ENCODE results near the gene ZNF654. TPM values are rescaled to one million over a fixed set of nuclear protein-coding genes. Genes with fewer than 3 reads are reported as not detected.

Gene ZNF654
- total RNA-seq, 1 experiment from 2014 or later: 25.0 TPM

DNA sequence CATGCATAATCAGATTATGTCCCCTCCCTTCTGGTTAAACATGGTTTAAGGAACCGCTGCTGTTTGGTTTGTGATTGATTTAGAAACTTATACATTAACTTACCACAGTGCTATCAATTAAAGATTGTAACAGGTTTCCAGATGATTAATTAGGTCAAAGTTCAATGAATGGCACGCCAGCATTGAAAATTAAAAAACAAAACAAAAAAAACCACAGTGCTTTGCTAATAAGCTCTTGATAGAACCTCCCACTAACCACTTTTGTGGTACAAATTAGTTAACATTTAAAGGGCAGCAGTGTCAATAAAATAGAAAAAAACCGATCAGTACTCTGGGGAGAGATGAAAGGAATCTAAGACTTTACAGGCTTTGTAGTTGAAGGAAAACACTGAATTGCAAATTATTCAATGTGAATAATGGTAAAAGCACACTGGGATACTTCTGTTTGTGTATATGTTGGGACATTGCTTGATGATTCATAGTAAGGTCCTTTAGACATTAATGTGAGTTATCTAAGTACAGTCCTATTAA is 83.1 kb downstream of the ZNF654 start:
- Histone ChIP-seq H3K4me3 (ENCODE audit: low read depth, low read length, poor library complexity, severe bottlenecking) (no peak overlapping the region), H3K36me3 (ENCODE audit: insufficient read depth, low read length, poor library complexity, severe bottlenecking) (peaks cover 23% of the 10 kb centered on the region), H3K9me3 (ENCODE audit: low read depth, low read length, poor library complexity, severe bottlenecking) (no peaks in the 10 kb centered on the region), H3K27ac (ENCODE audit: low read depth, low read length, poor library complexity, severe bottlenecking) (no peak overlapping the region), H3K4me1 (ENCODE audit: insufficient read depth, low read length, poor library complexity, severe bottlenecking) (peaks cover 37% of the 10 kb centered on the region), H3K27me3 (replicated peaks; ENCODE audit: insufficient read depth, low read depth, low read length, poor library complexity) (no peaks in the 10 kb centered on the region)
- ChIA-PET CTCF (no interaction called here), POLR2A (ENCODE audit: low non-redundant PET) (no interaction called here)
- BruUV-seq (replicated peaks): no TSS peak
- DNase-seq (ENCODE audit: low spot score): no peak
- TF ChIP-seq, protein P1, sequence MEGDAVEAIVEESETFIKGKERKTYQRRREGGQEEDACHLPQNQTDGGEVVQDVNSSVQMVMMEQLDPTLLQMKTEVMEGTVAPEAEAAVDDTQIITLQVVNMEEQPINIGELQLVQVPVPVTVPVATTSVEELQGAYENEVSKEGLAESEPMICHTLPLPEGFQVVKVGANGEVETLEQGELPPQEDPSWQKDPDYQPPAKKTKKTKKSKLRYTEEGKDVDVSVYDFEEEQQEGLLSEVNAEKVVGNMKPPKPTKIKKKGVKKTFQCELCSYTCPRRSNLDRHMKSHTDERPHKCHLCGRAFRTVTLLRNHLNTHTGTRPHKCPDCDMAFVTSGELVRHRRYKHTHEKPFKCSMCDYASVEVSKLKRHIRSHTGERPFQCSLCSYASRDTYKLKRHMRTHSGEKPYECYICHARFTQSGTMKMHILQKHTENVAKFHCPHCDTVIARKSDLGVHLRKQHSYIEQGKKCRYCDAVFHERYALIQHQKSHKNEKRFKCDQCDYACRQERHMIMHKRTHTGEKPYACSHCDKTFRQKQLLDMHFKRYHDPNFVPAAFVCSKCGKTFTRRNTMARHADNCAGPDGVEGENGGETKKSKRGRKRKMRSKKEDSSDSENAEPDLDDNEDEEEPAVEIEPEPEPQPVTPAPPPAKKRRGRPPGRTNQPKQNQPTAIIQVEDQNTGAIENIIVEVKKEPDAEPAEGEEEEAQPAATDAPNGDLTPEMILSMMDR (conservative IDR thresholded peaks at IDR 0.05; ENCODE audit: low read depth, low read length): no peak
- no peak for TF ChIP-seq EZH2 (IDR thresholded peaks at IDR 0.05; ENCODE audit: borderline replicate concordance, low read depth, low read length, poor library complexity, severe bottlenecking)
- intact Hi-C loops (cut with micrococcal nuclease; ENCODE audit: unreplicated experiment): no loop called here

DNA sequence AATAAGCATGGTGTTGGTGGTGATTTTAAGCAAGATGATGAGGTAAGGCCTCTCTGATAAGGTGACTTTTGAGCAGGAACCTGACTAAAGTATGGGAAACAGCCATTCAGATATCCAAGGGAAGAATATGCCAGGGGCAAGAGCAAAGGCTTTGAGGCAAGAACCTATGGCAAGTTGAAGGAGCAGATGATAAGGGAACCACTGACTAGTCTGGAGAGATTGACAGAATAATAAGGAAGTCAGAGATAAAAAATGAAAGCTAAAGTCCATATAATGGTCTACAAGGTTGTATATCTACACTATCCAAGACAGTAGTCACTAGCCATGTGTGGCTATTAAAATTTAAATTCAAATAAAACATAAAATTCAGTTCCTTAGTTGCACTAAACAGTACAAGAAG is 88.2 kb downstream of the ZNF654 start:
- DNase-seq (ENCODE audit: low spot score): no peak
- H3K9me3 ChIP-seq (ENCODE audit: low read depth, low read length, poor library complexity, severe bottlenecking): no peaks in the 10 kb centered on the region
- ChIA-PET CTCF (no interaction called here), POLR2A (ENCODE audit: low non-redundant PET) (no interaction called here)
- no TSS peak for BruUV-seq (replicated peaks)
- H3K27me3 ChIP-seq (replicated peaks; ENCODE audit: insufficient read depth, low read depth, low read length, poor library complexity): no peaks in the 10 kb centered on the region
- H3K27ac ChIP-seq (ENCODE audit: low read depth, low read length, poor library complexity, severe bottlenecking): no peak overlapping the region
- H3K36me3 ChIP-seq (ENCODE audit: insufficient read depth, low read length, poor library complexity, severe bottlenecking): no peaks in the 10 kb centered on the region
- no peak overlapping the region for H3K4me3 ChIP-seq (ENCODE audit: low read depth, low read length, poor library complexity, severe bottlenecking)
- TF ChIP-seq, protein P1 (conservative IDR thresholded peaks at IDR 0.05; ENCODE audit: low read depth, low read length): no peak
- TF ChIP-seq EZH2 (IDR thresholded peaks at IDR 0.05; ENCODE audit: borderline replicate concordance, low read depth, low read length, poor library complexity, severe bottlenecking): no peak
- peaks cover 18% of the 10 kb centered on the region for H3K4me1 ChIP-seq (ENCODE audit: insufficient read depth, low read length, poor library complexity, severe bottlenecking)
- intact Hi-C loops (cut with micrococcal nuclease; ENCODE audit: unreplicated experiment): no loop called here

DNA sequence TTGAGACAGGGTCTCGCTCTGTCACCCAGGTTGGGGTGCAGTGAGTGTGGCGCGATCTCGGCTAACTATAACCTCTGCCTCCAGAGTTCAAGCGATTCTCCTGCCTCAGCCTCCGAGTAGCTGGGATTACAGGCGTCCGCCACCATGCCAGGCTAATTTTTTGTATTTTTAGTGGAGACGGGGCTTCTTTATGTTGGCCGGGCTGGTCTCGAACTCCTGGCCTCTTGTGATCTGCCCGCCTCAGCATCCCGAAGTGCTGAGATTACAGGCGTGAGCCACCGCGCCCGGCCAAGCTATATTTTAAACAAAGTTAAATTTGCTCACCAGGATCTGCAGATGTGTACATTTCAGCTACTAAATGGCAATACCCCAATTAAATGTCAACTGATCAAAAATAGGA is 89.6 kb downstream of the ZNF654 start:
- CTCF ChIA-PET: no interaction called here
- intact Hi-C loops (cut with micrococcal nuclease; ENCODE audit: unreplicated experiment): no loop called here
- no peak for DNase-seq (ENCODE audit: low spot score)
- Histone ChIP-seq H3K36me3 (ENCODE audit: insufficient read depth, low read length, poor library complexity, severe bottlenecking) (peaks cover 9% of the 10 kb centered on the region), H3K27ac (ENCODE audit: low read depth, low read length, poor library complexity, severe bottlenecking) (peak overlapping the region; percentile 95), H3K4me1 (ENCODE audit: insufficient read depth, low read length, poor library complexity, severe bottlenecking) (peaks cover 10% of the 10 kb centered on the region), H3K9me3 (ENCODE audit: low read depth, low read length, poor library complexity, severe bottlenecking) (no peaks in the 10 kb centered on the region), H3K4me3 (ENCODE audit: low read depth, low read length, poor library complexity, severe bottlenecking) (peak overlapping the region; percentile 78), H3K27me3 (replicated peaks; ENCODE audit: insufficient read depth, low read depth, low read length, poor library complexity) (no peaks in the 10 kb centered on the region)
- POLR2A ChIA-PET (ENCODE audit: low non-redundant PET): interaction anchor here (0.6 kb wide), 1 partner anchor 583 kb away, joined by 14 read pairs; no protein-coding TSS in a partner anchor
- no peak for TF ChIP-seq EZH2 (IDR thresholded peaks at IDR 0.05; ENCODE audit: borderline replicate concordance, low read depth, low read length, poor library complexity, severe bottlenecking)
- TF ChIP-seq, protein P1 (conservative IDR thresholded peaks at IDR 0.05; ENCODE audit: low read depth, low read length): no peak
- no TSS peak for BruUV-seq (replicated peaks)

Measured in A673 (cell line).